Upper lobe of left lung (tissue), 6 donors: ENCODE measurements around the gene VAMP2. TPM values are rescaled to one million over a fixed set of nuclear protein-coding genes. Genes with fewer than 3 reads are reported as not detected.

Experiments used
- ATAC-seq, 2 donors: fragments of 200-7000 bp; cut with Tn5 transposase; one replicate each; pipeline ENCODE4 v1.9.1; 2022; ENCODE audit warnings: mild to moderate bottlenecking in 2 of 2, moderate library complexity in 2 of 2; ENCODE audit not compliant: low FRiP score in 2 of 2
- DNase-seq, 2 donors: peaks; one replicate each; pipeline ENCODE4 v3.0.0-alpha.2; 2019 to 2020
- H3K27ac ChIP-seq, 4 donors: fragments of 200-600 bp; sonication (generic); one replicate each; pipeline ENCODE4 v1.5.1; 2016 to 2019
- H3K27me3 ChIP-seq, 4 donors: fragments of 200-600 bp; sonication (generic); one replicate each; pipeline ENCODE4 v1.5.1; 2017 to 2019
- H3K36me3 ChIP-seq, 4 donors: fragments of 200-600 bp; sonication (generic); one replicate each; pipeline ENCODE4 v1.5.1; 2016 to 2019
- H3K4me1 ChIP-seq, 4 donors: fragments of 200-600 bp; sonication (generic); one replicate each; pipeline ENCODE4 v1.5.1; 2018 to 2019
- H3K4me3 ChIP-seq, 4 donors: fragments of 200-600 bp; sonication (generic); one replicate each; pipeline ENCODE4 v1.5.1; 2017 to 2019; ENCODE audit warnings: mild to moderate bottlenecking in 2 of 4, moderate library complexity in 1 of 4
- H3K9me3 ChIP-seq, 4 donors: fragments of 200-600 bp; sonication (generic); one replicate each; pipeline ENCODE4 v1.5.1; 2018 to 2019
- EP300 ChIP-seq, 4 donors: sonication (generic); formaldehyde crosslinking; IDR thresholded peaks; one replicate each; pipeline ENCODE4 v1.5.1; 2017; ENCODE audit warnings: antibody characterized with exemption in 4 of 4, control low read depth in 2 of 4
- POLR2A ChIP-seq, 4 donors: fragments of 450-650 bp; IDR thresholded peaks; one replicate each; pipeline ENCODE4 v1.5.1; 2016 to 2017; ENCODE audit warnings: antibody characterized with exemption in 4 of 4, mild to moderate bottlenecking in 2 of 4
- POLR2AphosphoS5 ChIP-seq, 2 donors: sonication (generic); formaldehyde crosslinking; IDR thresholded peaks; one replicate each; pipeline ENCODE4 v1.5.1; 2017; ENCODE audit warnings: antibody characterized with exemption in 2 of 2
- WGBS, 2 donors: methylation state at CpG; one replicate each; pipeline ENCODE4 v1.1.5; 2017 to 2018; 5-methylcytosine and 5-hydroxymethylcytosine counted together
- total RNA-seq, 6 donors: library from RNA; depleted of rRNA in 4 of 6; stranded (reverse); fragments of >200 nt in 4 of 6; gene quantifications; one replicate each; pipeline versions ENCODE4 v1.1.0 to v1.2.1, GENCODE V29; 2016 to 2021
- TF ChIP-seq, protein P1 (sequence below), 6 experiments: fragments of 450-650 bp in 4 of 6; fragments of 200-600 bp in 2 of 6; sonication (generic) in 2 of 6; IDR thresholded peaks; one replicate each; pipeline ENCODE4 v1.5.1; 2016 to 2019; ENCODE audit warnings: antibody characterized with exemption in 6 of 6
- donor health status: DM: no; HTN: no; CAD: no; lungs with moderate emphysema.
- donor health status: DM: no; HTN: yes; CAD: no; lungs with severe emphysema.

VAMP2 gene
- total RNA-seq, 6 donors from 2014 or later, result 27.2 to 75.8 (median 49.8) TPM

DNA sequence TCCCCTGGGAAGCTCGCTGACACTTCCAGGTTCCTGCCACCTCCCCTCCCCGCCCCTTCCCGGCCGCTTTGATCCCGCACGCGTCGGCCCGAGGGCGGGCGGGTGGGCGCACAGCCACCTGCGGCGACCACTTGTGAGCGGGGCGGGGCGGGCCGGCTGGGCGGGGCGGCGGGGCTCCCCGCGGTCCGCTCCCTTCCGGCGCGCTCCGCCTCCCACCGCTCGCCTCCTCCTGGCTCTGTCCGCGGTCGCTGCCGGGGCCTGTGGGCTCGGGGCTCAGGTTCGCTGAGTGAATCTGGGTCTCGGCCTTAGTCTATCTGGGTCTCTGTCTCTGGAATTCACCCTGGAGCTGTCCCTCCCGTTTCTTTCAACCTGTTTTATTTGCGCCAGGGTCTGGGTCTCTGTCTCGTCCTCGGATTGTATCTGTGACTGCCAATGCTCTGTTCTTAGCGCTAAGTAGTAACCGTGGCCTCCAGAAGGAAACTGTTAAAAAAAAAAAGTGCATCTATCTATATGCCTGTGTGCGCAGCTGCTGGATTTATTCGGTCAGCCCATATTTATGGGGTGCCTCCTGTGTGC is 36.2 kb downstream of the VAMP2 start:
- H3K4me1 ChIP-seq, result peaks cover 48 to 62% (median 52%) of the 10 kb centered on the region in 4 donors
- DNase-seq (peak in 1 of 2 donors; percentile 91), ATAC-seq (peak in 1 of 2 donors; percentile 70)
- peak overlapping the region; percentile 10 to 79 (median 60) for H3K27ac ChIP-seq
- no peaks in the 10 kb centered on the region for H3K9me3 ChIP-seq
- 1% methylated on average over 9 to 29 of the region's 45 CpGs for WGBS, 2 donors
- no peaks in the 10 kb centered on the region for H3K36me3 ChIP-seq
- TF ChIP-seq POLR2AphosphoS5 (IDR thresholded peaks at IDR 0.05), result no peak
- peaks cover 0 to 45% (median 21%) of the 10 kb centered on the region in 4 donors for H3K27me3 ChIP-seq
- H3K4me3 ChIP-seq, result peak overlapping the region; percentile 36 to 69 (median 64)

DNA sequence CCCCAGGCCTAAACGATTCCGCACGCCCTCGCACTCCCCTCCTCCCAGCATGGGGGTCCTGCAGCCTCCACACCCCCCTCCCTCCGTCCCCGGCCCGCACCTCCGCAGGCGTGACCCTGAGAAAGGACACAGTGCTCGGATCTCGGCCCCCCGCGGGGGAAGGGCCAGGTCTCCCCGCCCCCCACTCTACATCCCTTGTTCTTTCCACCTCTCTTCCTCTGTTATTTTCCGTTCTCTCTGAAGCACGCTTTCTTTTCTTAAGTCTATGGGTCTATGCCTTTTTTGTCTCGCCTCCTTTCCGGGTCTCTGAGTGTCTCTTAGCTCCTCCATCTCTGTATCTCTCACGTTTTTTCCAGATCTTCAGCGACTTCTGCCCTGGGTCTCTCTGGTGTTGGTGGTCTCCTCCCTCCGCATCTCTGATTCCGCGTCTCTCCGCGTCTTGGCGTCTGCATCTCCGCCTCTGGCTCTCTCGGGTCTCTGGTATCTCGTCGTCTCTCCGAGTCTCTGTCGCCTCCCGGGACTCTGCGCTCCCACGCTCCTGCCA is 36.7 kb downstream of the VAMP2 start:
- WGBS, 2 donors, result 1% methylated on average over 32 to 34 of the region's 35 CpGs
- Histone ChIP-seq H3K36me3 (no peaks in the 10 kb centered on the region), H3K27ac (peak overlapping the region; percentile 7 to 79 (median 34)), H3K4me3 (peak overlapping the region; percentile 36 to 69 (median 64)), H3K9me3 (no peaks in the 10 kb centered on the region), H3K4me1 (peaks cover 54 to 68% (median 58%) of the 10 kb centered on the region in 4 donors), H3K27me3 (peaks cover 0 to 51% (median 23%) of the 10 kb centered on the region in 4 donors)
- DNase-seq (peak in 1 of 2 donors; percentile 83), ATAC-seq (no peak)
- TF ChIP-seq, protein P1, sequence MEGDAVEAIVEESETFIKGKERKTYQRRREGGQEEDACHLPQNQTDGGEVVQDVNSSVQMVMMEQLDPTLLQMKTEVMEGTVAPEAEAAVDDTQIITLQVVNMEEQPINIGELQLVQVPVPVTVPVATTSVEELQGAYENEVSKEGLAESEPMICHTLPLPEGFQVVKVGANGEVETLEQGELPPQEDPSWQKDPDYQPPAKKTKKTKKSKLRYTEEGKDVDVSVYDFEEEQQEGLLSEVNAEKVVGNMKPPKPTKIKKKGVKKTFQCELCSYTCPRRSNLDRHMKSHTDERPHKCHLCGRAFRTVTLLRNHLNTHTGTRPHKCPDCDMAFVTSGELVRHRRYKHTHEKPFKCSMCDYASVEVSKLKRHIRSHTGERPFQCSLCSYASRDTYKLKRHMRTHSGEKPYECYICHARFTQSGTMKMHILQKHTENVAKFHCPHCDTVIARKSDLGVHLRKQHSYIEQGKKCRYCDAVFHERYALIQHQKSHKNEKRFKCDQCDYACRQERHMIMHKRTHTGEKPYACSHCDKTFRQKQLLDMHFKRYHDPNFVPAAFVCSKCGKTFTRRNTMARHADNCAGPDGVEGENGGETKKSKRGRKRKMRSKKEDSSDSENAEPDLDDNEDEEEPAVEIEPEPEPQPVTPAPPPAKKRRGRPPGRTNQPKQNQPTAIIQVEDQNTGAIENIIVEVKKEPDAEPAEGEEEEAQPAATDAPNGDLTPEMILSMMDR (IDR thresholded peaks at IDR 0.05), result no peak
- TF ChIP-seq POLR2AphosphoS5 (IDR thresholded peaks at IDR 0.05) (no peak), POLR2A (IDR thresholded peaks at IDR 0.05) (no peak), EP300 (IDR thresholded peaks at IDR 0.05) (no peak)

DNA sequence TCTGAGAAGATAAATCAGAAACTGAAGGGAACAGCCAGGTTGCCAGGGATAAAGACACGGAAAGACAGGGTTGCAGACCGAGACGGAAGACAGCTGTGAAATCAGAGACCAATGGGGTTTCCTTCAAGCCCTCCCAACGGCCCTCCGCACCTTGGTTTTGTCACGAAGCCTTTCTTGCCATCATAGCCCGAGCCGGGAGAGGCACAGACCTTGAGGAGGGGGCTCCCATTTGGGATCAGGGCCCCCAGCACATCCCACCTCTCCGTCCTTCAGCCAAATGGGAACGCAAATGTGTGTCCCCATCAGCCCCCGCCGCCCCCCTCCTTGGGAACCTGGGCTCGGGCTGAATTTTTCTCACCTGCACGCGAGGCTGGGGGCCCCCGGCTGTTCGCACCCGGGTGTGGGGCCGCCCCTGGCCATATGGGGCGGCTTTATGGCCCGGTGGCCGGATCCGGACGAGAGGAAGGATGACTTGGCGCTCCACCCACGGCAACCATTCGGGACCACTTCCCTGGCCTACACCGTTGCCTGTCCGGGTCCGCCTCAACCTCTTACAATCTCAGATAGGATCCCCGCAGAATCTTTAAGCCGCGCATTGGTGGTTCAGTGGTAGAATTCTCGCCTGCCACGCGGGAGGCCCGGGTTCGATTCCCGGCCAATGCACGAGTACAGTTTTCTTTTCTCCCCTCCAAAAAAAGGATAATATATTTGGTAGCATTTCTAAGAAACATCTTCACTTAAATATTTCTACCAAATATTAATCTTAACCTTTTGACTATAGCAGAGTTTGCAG is 37.4 kb downstream of the VAMP2 start:
- Histone ChIP-seq H3K9me3 (no peaks in the 10 kb centered on the region), H3K4me3 (peak overlapping the region; percentile 36 to 69 (median 64)), H3K27me3 (peaks cover 0 to 53% (median 23%) of the 10 kb centered on the region in 4 donors), H3K27ac (peak overlapping the region in 2 of 4 donors; percentile 58 to 79), H3K4me1 (peaks cover 61 to 74% (median 65%) of the 10 kb centered on the region in 4 donors), H3K36me3 (no peaks in the 10 kb centered on the region)
- DNase-seq, result peak; percentile 81 to 91
- 2 to 3% methylated on average over 23 to 26 of the region's 40 CpGs for WGBS, 2 donors
- TF ChIP-seq, protein P1 (IDR thresholded peaks at IDR 0.05), result no peak
- TF ChIP-seq POLR2AphosphoS5 (IDR thresholded peaks at IDR 0.05) (no peak), EP300 (IDR thresholded peaks at IDR 0.05) (no peak), POLR2A (IDR thresholded peaks at IDR 0.05) (no peak)
- ATAC-seq, result peak; percentile 9 to 66

DNA sequence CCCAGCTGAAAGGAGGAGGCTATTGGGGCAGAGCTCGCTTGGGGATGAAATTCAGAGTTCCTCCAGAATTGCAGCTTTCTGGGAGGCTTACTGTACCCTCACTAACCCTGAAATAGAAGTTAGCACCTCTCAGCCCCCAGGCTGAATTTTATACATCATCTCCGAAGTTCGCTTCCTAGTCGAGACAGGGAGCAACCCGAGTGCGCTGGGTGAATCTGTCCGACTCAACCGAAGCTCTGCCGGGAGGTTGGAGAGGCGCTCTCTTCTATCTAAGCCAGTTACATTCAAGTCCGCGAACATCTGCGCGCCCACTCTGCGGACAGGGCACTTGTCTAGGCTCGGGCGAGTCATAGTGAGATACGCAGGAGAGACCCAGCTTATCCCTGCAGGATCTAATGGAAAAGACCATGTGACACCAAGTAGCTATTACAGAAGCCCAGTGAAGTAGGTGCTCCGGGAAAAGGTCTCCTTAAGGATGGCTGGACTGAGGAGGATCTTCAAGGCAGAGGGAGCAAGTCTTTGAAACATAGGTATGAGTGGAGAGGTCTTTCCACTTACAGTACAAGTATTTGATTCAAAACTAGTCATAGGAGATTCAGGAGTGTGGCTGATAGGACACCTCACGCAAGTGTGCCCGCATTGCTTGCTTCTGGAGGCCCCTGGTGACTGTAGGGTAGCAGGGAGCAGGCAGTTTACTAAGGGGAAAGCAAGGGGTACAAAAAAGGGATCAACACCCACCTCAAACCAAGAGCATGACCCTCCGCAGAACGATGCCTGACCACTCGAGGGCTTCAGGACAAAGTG is 38.2 kb downstream of the VAMP2 start:
- TF ChIP-seq EP300 (IDR thresholded peaks at IDR 0.05), result no peak
- TF ChIP-seq, protein P1 (IDR thresholded peaks at IDR 0.05), result no peak
- TF ChIP-seq POLR2A (IDR thresholded peaks at IDR 0.05), result no peak
- TF ChIP-seq POLR2AphosphoS5 (IDR thresholded peaks at IDR 0.05), result no peak
- no peak for DNase-seq
- Histone ChIP-seq H3K36me3 (no peaks in the 10 kb centered on the region), H3K27me3 (peaks cover 0 to 53% (median 23%) of the 10 kb centered on the region in 4 donors), H3K4me3 (peak overlapping the region in 3 of 4 donors; percentile 43 to 66 (median 58)), H3K9me3 (no peaks in the 10 kb centered on the region), H3K27ac (peak overlapping the region in 1 of 4 donors; percentile 1), H3K4me1 (peaks cover 61 to 82% (median 67%) of the 10 kb centered on the region in 4 donors)
- WGBS, 2 donors, result 6 to 9% methylated on average over 10 to 24 of the region's 24 CpGs
- no peak for ATAC-seq
